ENCODE data around the gene COL6A6.

GRCh38 chr3:130488288-130488687 lies 28.7 kb upstream of the COL6A6 start:
- TF ChIP-seq CTCF (conservative IDR thresholded peaks at IDR 0.05 in 1 of 2, IDR thresholded peaks at IDR 0.05 in 1 of 2; ENCODE audit: extremely low read depth in 1 of 2, insufficient read depth in 1 of 2, low read depth in 1 of 2, low read length in 2 of 2) (no peak), EZH2 (IDR thresholded peaks at IDR 0.05; ENCODE audit: borderline replicate concordance, low read length) (no peak)

Data from mammary epithelial cell (primary cell).